Neural cell (in vitro differentiated cells): ENCODE data around the gene INPP5E. TPM values are rescaled to one million over a fixed set of nuclear protein-coding genes. Genes with fewer than 3 reads are reported as not detected.

ENCODE experiments used
- H2AFZ ChIP-seq: fragments of 200-600, 300-800 bp; sonication (generic), shearing (Covaris generic); 2 replicates; pipeline ENCODE4 v1.6.0; 2014; ENCODE audit warnings: low read depth, mild to moderate bottlenecking, antibody characterized with exemption, low read length, moderate library complexity
- H3F3A ChIP-seq: fragments of 200-600 bp; shearing (Covaris generic); 2 replicates; pipeline ENCODE4 v1.6.1; 2016; ENCODE audit warnings: mild to moderate bottlenecking, moderate library complexity, mixed read lengths, antibody characterized with exemption, low read length; ENCODE audit not compliant: insufficient read depth, poor library complexity, severe bottlenecking
- H3K27ac ChIP-seq: fragments of 200-600, 300-800 bp; sonication (generic), shearing (Covaris generic); 2 replicates; pipeline ENCODE4 v1.5.1; 2014; ENCODE audit warnings: mild to moderate bottlenecking, low read length, moderate library complexity
- H3K27me3 ChIP-seq: fragments of 300-800, 200-600 bp; sonication (generic), shearing (Covaris generic); 2 replicates; pipeline ENCODE4 v1.6.0; 2014; ENCODE audit warnings: mild to moderate bottlenecking, low read depth, low read length, moderate library complexity; ENCODE audit not compliant: insufficient read depth
- H3K36me3 ChIP-seq: fragments of 300-800, 200-600 bp; sonication (generic), shearing (Covaris generic); 2 replicates; pipeline ENCODE4 v1.5.1; 2014; ENCODE audit warnings: mild to moderate bottlenecking, antibody characterized with exemption, low read length, moderate library complexity; ENCODE audit not compliant: insufficient read depth
- H3K4me2 ChIP-seq: fragments of 300-800, 200-600 bp; sonication (generic), shearing (Covaris generic); 2 replicates; pipeline ENCODE4 v1.6.0; 2014; ENCODE audit warnings: mild to moderate bottlenecking, low read length
- H3K4me3 ChIP-seq: fragments of 300-800, 200-600 bp; sonication (generic), shearing (Covaris generic); 2 replicates; pipeline ENCODE4 v1.5.1; 2014; ENCODE audit warnings: mild to moderate bottlenecking, low read length, moderate library complexity
- H3K79me2 ChIP-seq: fragments of 200-600 bp; shearing (Covaris generic); replicated peaks from 2 replicates; pipeline ENCODE4 v1.6.0; 2014; ENCODE audit warnings: mild to moderate bottlenecking, low read length, moderate library complexity; ENCODE audit not compliant: insufficient read depth
- H3K9ac ChIP-seq: fragments of 300-800, 200-600 bp; sonication (generic), shearing (Covaris generic); 2 replicates; pipeline ENCODE4 v1.6.1; 2016; ENCODE audit warnings: mild to moderate bottlenecking, low read length, mixed read lengths
- H3K9me2 ChIP-seq: fragments of 200-600 bp; shearing (Covaris generic); 2 replicates; pipeline ENCODE4 v1.6.1; 2016; ENCODE audit warnings: mild to moderate bottlenecking, low read length, mixed read lengths; ENCODE audit not compliant: insufficient read depth
- H3K9me3 ChIP-seq: fragments of 200-600, 300-800 bp; sonication (generic), shearing (Covaris generic); 2 replicates; pipeline ENCODE4 v1.6.1; 2016; ENCODE audit warnings: mild to moderate bottlenecking, mixed run types, low read length, moderate library complexity, mixed read lengths
- H4K20me1 ChIP-seq: fragments of 200-600 bp; shearing (Covaris generic); 2 replicates; pipeline ENCODE4 v1.6.1; 2016; ENCODE audit warnings: mild to moderate bottlenecking, mixed run types; ENCODE audit not compliant: insufficient read depth
- CTCF ChIP-seq: fragments of 450-650 bp; IDR thresholded peaks from 2 replicates; pipeline ENCODE4 v1.5.1; 2014; ENCODE audit warnings: antibody characterized with exemption, mild to moderate bottlenecking, moderate library complexity; ENCODE audit not compliant: poor library complexity, severe bottlenecking
- EP300 ChIP-seq: fragments of 450-650 bp; conservative IDR thresholded peaks from 2 replicates; pipeline ENCODE4 v1.6.1; 2014; ENCODE audit warnings: antibody characterized with exemption, mild to moderate bottlenecking, moderate library complexity; ENCODE audit not compliant: poor library complexity, severe bottlenecking
- EZH2 ChIP-seq: fragments of 200-600, 300-800 bp; shearing (Covaris generic), sonication (generic); IDR thresholded peaks from 2 replicates; pipeline ENCODE4 v1.6.1; 2014; ENCODE audit warnings: antibody characterized with exemption, low read length, borderline replicate concordance, mild to moderate bottlenecking; ENCODE audit not compliant: insufficient read depth, poor library complexity, severe bottlenecking
- MXI1 ChIP-seq: fragments of 450-650 bp; conservative IDR thresholded peaks from 2 replicates; pipeline ENCODE4 v1.6.1; 2014; ENCODE audit warnings: antibody characterized with exemption, mild to moderate bottlenecking; ENCODE audit not compliant: poor library complexity, severe bottlenecking
- POLR2AphosphoS5 ChIP-seq: IDR thresholded peaks from 2 replicates; pipeline ENCODE4 v1.6.1; 2012
- RAD21 ChIP-seq: fragments of 450-650 bp; conservative IDR thresholded peaks from 2 replicates; pipeline ENCODE4 v1.6.1; 2014; ENCODE audit warnings: antibody characterized with exemption, mild to moderate bottlenecking, moderate library complexity
- REST ChIP-seq: IDR thresholded peaks from 2 replicates; pipeline ENCODE4 v1.6.1; 2012; ENCODE audit warnings: borderline replicate concordance
- SMC3 ChIP-seq: fragments of 450-650 bp; conservative IDR thresholded peaks from 2 replicates; pipeline ENCODE4 v1.6.1; 2014; ENCODE audit warnings: antibody characterized with exemption, mild to moderate bottlenecking, moderate library complexity; ENCODE audit not compliant: poor library complexity
- TAF1 ChIP-seq: IDR thresholded peaks from 2 replicates; pipeline ENCODE4 v1.6.1; 2012; ENCODE audit warnings: low read depth
- polyA plus RNA-seq: library from polyadenylated mRNA; depleted of rRNA; stranded (reverse); fragments of >200 nt; gene quantifications from 2 replicates; pipeline ENCODE4 v1.2.3, GENCODE V29; 2014

The INPP5E gene
- polyA plus RNA-seq, 1 donor from 2014 or later: 17.9 TPM

GRCh38 chr9:136397643-136398042, 42.0 kb downstream of the INPP5E start:
- Histone ChIP-seq H3F3A (no peaks in the 10 kb centered on the region), H4K20me1 (no peaks in the 10 kb centered on the region), H3K79me2 (peaks cover 21% of the 10 kb centered on the region), H2AFZ (no peak overlapping the region), H3K9ac (no peak overlapping the region), H3K27ac (no peak overlapping the region), H3K9me3 (no peaks in the 10 kb centered on the region), H3K27me3 (no peaks in the 10 kb centered on the region), H3K36me3 (peaks cover 3% of the 10 kb centered on the region), H3K4me3 (no peak overlapping the region), H3K4me2 (no peak overlapping the region), H3K9me2 (no peaks in the 10 kb centered on the region)
- TF ChIP-seq EZH2 (no peak), REST (no peak), TAF1 (no peak), POLR2AphosphoS5 (no peak), SMC3 (no peak), RAD21 (no peak), CTCF (no peak), MXI1 (no peak), EP300 (no peak)

- H3K9me3 ChIP-seq: no peaks in the 10 kb centered on the region
These were observed 43.5 kb downstream of the INPP5E start for GRCh38 chr9:136396219-136396515.

More at GRCh38 chr9:136396219-136396515, 43.5 kb downstream of the INPP5E start:
- peaks cover 3% of the 10 kb centered on the region for H3K36me3 ChIP-seq
- H2AFZ ChIP-seq: no peak overlapping the region
- H3K79me2 ChIP-seq: peaks cover 21% of the 10 kb centered on the region
- H3F3A ChIP-seq: no peaks in the 10 kb centered on the region
- H3K27me3 ChIP-seq: no peaks in the 10 kb centered on the region
- H3K9me2 ChIP-seq: no peaks in the 10 kb centered on the region
- TF ChIP-seq SMC3 (no peak), MXI1 (no peak), EP300 (no peak), RAD21 (no peak), EZH2 (no peak), CTCF (no peak), POLR2AphosphoS5 (no peak), REST (no peak)
- H3K9ac ChIP-seq: no peak overlapping the region
- H3K27ac ChIP-seq: no peak overlapping the region
- no peak overlapping the region for H3K4me2 ChIP-seq
- H3K4me3 ChIP-seq: no peak overlapping the region
- H4K20me1 ChIP-seq: no peaks in the 10 kb centered on the region
